Kidney epithelial cell (primary cell): ENCODE data around the gene CFAP97. TPM values are rescaled to one million over a fixed set of nuclear protein-coding genes. Genes with fewer than 3 reads are reported as not detected.
A peak's percentile ranks its signal among the peaks of the same experiment; 100 is the strongest.

Experiments
- DNase-seq: peaks from one replicate; pipeline ENCODE4 v3.0.0-alpha.2; 2010; ENCODE audit warnings: low read depth
- H3K27me3 ChIP-seq: 2 replicates; pipeline ENCODE4 v1.6.0; 2011; ENCODE audit warnings: low read length; ENCODE audit not compliant: control insufficient read depth, insufficient read depth
- H3K36me3 ChIP-seq: 2 replicates; pipeline ENCODE4 v1.5.1; 2011; ENCODE audit warnings: low read length; ENCODE audit not compliant: control insufficient read depth, insufficient read depth
- H3K4me3 ChIP-seq: 2 replicates; pipeline ENCODE4 v1.5.1; 2011; ENCODE audit warnings: low read depth, mild to moderate bottlenecking, control low read depth, low read length
- total RNA-seq: library from RNA; depleted of rRNA; stranded (reverse); fragments of >200 nt; gene quantifications from 2 replicates; pipeline ENCODE4 v1.2.3, GENCODE V29; 2015
- TF ChIP-seq, protein P1 (sequence below): IDR thresholded peaks from 2 replicates; pipeline ENCODE4 v1.5.1; 2011; ENCODE audit warnings: mild to moderate bottlenecking, moderate library complexity, low read length, control low read depth, inconsistent platforms; ENCODE audit not compliant: insufficient read depth, poor library complexity, severe bottlenecking

Gene CFAP97
- 31.2 and 32.5 TPM in 2 replicates for total RNA-seq

DNA sequence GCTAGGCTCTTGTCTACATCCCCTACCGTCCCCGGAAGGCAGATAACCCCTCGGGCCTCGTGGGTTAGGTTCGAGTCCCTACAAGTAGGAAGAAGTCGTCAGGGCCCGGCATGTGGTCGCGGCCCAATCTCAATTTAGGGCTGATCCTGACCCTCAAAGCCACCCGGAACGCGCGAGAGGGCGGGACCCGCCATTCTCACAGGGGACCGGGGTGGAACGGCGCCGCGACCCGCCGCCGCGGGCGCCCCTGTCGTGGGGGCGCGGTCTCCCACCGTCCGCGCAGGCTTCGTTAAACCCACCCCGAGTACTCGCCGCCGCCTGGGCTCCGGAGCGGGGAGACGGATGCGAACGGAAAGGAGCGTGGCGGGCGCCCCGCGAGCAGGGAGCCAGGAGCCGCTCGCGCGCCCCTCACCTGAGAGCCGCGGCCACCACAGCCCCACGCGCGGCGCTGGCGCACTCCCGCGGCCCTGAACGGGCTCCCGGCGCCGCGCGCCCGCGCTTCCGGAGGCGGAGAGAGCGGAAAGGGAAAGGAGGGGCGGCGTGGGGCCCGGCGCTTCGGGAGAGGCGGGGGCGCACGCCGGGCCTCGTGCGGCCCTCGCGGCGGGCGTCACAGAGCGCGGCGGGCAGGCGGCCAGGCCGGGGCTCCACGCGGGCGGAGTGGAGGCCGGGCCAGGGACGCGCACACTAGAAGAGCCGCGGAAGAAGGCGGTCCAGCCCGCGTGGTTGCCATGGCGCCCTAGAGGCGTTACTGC lies at the start of gene CFAP97:
TSS of gene CFAP97 (minus strand) at position 515 of the 752 bp plus-strand sequence. CDS start 12,804 bp downstream, outside the sequence.
- peak; percentile 43 for DNase-seq
- TF ChIP-seq, protein P1, sequence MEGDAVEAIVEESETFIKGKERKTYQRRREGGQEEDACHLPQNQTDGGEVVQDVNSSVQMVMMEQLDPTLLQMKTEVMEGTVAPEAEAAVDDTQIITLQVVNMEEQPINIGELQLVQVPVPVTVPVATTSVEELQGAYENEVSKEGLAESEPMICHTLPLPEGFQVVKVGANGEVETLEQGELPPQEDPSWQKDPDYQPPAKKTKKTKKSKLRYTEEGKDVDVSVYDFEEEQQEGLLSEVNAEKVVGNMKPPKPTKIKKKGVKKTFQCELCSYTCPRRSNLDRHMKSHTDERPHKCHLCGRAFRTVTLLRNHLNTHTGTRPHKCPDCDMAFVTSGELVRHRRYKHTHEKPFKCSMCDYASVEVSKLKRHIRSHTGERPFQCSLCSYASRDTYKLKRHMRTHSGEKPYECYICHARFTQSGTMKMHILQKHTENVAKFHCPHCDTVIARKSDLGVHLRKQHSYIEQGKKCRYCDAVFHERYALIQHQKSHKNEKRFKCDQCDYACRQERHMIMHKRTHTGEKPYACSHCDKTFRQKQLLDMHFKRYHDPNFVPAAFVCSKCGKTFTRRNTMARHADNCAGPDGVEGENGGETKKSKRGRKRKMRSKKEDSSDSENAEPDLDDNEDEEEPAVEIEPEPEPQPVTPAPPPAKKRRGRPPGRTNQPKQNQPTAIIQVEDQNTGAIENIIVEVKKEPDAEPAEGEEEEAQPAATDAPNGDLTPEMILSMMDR = no peak
- no peaks in the 10 kb centered on the region for H3K27me3 ChIP-seq
- no peaks in the 10 kb centered on the region for H3K36me3 ChIP-seq
- H3K4me3 ChIP-seq = peak within 1 kb of the TSS; percentile 59

DNA sequence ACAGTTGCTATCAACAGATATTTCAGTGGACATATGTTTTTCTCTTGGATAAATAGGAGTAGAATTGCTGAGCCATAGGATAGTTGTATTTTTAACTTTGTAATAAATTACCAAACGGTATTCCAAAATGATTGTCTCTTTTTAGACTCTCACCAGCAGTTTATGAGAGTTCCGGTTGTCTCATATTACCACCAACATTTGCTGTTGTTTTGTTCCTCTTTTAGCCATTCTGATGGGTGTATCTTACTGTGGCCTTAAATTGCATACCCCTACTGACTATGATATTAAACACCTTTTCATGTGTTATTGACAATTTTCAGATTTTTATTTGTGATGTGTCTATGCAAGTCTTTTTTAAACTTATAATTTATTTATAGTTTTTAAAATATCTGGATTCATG lies 45.3 kb upstream of the CFAP97 start:
- TF ChIP-seq, protein P1 = no peak
- no peak for DNase-seq
- H3K36me3 ChIP-seq = no peaks in the 10 kb centered on the region
- H3K27me3 ChIP-seq = no peaks in the 10 kb centered on the region
- no peak overlapping the region for H3K4me3 ChIP-seq

DNA sequence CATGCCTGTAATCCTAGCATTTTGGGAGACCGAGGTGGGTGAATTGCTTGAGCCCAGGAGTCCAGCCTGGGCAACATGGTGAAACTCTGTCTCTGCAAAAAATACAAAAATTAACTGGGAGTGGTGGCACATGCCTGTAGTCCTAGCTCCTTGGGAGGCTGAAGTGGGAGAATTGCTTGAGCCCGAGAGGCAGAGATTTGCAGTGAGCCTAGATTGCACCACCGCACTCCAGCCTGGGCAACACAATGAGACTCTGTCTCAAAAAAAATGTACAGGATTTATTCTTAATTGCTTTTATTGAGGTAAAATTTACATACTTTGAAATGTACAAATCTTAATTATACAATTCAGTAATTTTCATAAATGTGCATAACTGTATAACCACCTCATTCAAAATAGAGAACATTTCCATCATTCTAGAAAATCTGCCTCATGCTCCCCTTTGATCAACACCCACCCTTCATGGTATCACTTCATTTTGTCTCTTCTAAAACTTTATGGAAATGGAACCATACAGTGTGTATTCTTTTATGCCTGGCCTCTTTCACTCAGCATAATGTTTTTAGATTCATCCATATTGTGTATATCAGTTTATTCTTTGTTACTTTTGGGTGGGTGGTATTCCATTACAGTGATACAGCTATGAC lies 44.7 kb upstream of the CFAP97 start:
- Histone ChIP-seq H3K36me3 (no peaks in the 10 kb centered on the region), H3K4me3 (no peak overlapping the region), H3K27me3 (no peaks in the 10 kb centered on the region)
- TF ChIP-seq, protein P1 = no peak
- DNase-seq = no peak

DNA sequence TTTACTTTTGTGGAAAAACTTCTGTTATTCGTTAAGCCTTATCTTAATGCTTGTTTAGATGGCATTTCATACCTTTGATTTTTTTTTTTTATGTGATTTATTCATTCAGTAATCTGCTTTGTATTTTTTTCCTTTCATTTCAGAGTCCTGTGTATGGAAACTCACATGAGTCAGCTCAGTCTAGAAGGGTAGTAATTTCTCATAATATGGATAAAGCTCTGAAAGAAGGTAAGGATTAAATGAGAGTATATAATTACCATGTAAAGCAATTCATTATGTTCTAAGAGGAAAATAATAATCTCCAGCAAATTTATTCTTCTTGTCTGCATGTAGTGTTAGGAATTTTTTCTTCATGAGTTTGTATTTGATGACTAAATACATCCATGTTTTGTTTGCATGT lies 43.4 kb upstream of the CFAP97 start:
- H3K4me3 ChIP-seq = no peak overlapping the region
- DNase-seq = no peak

DNA sequence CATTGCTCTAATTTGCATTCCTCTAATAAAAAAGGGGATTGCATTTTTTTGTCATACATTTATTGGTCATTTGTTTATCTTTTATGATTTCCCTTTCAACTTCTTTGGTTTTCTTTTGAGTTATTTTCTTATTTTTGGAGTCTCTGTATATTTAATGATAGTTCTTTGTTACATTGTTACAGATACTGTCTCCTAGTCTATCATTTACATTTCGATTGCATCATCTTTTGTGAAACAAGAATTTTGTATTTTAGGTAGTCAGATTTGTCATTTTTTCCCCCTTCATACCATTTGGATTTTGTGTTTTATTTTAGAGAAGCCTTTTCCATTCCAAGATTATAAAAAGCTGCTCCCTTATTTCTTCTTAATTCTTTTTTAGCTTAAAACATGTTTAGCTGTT lies 42.7 kb upstream of the CFAP97 start:
- DNase-seq = no peak
- no peaks in the 10 kb centered on the region for H3K27me3 ChIP-seq
- H3K4me3 ChIP-seq = no peak overlapping the region
- H3K36me3 ChIP-seq = no peaks in the 10 kb centered on the region
- TF ChIP-seq, protein P1 = no peak

More for the DNA sequence above, 43.4 kb upstream of the CFAP97 start:
- TF ChIP-seq, protein P1 = no peak
- no peaks in the 10 kb centered on the region for H3K27me3 ChIP-seq
- no peaks in the 10 kb centered on the region for H3K36me3 ChIP-seq
